ENCODE data around the gene PI4KA. TPM values are rescaled to one million over a fixed set of nuclear protein-coding genes. Genes with fewer than 3 reads are reported as not detected.
"Not testable (repeated sequence)": the region's sequence is repeated elsewhere in the genome, so short reads cannot be mapped to it uniquely, and the experiment has no call there.

PI4KA gene
- total RNA-seq, result 10 to 100 TPM; 64.1 to 66.6 (median 66.5) TPM

DNA sequence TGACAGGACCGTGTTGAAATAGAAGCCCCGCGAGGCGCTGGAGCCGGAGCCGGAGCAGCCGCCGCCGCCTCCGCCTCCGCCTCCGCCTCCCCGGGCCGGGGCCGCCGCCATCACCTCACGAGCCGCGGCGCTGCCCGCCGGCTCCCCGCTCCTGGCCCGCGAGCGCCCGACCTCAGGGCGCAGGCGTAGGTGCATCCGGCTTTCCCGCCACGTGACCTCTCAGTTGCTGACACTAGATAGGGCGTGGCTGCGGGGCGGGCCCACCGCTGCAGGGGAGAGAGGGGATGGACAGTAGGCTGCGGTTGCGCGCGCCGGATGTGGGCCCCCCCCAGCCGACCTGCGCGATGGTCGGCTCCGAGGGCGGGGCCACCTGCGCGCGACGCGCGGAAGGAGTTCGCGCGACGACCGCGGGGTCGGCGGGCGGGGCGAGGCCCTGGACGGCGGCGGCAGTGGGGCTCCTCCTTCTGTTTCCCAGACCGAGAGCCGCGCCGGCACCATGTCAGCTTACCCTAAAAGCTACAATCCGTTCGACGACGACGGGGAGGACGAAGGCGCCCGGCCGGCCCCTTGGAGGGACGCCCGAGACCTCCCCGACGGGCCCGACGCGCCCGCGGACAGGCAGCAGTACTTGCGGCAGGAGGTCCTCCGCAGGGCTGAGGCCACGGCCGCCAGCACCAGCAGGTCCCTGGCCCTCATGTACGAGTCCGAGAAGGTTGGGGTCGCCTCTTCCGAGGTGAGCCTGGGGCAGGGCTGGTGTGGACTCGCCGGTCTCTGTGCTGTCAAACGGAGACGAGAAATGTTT lies at the start of gene PI4KA, which contains the start of gene SNAP29:
Gene PI4KA (minus strand): TSS at position 197 of the 802 bp plus-strand sequence. CDS start 86 bp downstream, at position 111.
Gene SNAP29 (plus strand): TSS at position 393 of the 802 bp plus-strand sequence. CDS start 104 bp downstream, at position 497.
- peak; percentile 91 to 92 for ATAC-seq
- no peaks in the 10 kb centered on the region for H3K9me3 Mint-ChIP-seq
- peaks cover 5% of the 10 kb centered on the region for H3K36me3 Mint-ChIP-seq (ENCODE audit: insufficient read depth)
- H3K27me3 Mint-ChIP-seq (ENCODE audit: low read depth), result no peaks in the 10 kb centered on the region
- H3K4me1 Mint-ChIP-seq (ENCODE audit: low read depth), result peaks cover 51% of the 10 kb centered on the region
- H3K4me3 Mint-ChIP-seq, result peak within 1 kb of the TSS; percentile 91
- peak; percentile 96 for DNase-seq

- peaks cover 2% of the 10 kb centered on the region for H3K4me1 Mint-ChIP-seq (ENCODE audit: low read depth)
- H3K4me3 Mint-ChIP-seq, result no peak overlapping the region
- DNase-seq (no peak), ATAC-seq (no peak)
- H3K27me3 Mint-ChIP-seq (ENCODE audit: low read depth), result no peaks in the 10 kb centered on the region
- no peaks in the 10 kb centered on the region for H3K9me3 Mint-ChIP-seq
- no peaks in the 10 kb centered on the region for H3K36me3 Mint-ChIP-seq (ENCODE audit: insufficient read depth)
Observed at GRCh38 chr22:20906387-20906767, 47.8 kb upstream of the PI4KA start.

- no peak for DNase-seq
- H3K27me3 Mint-ChIP-seq (ENCODE audit: low read depth), result no peaks in the 10 kb centered on the region
- no peaks in the 10 kb centered on the region for H3K36me3 Mint-ChIP-seq (ENCODE audit: insufficient read depth)
- no peak for ATAC-seq
- H3K9me3 Mint-ChIP-seq, result no peaks in the 10 kb centered on the region
- H3K4me1 Mint-ChIP-seq (ENCODE audit: low read depth), result peaks cover 2% of the 10 kb centered on the region
- H3K4me3 Mint-ChIP-seq, result no peak overlapping the region
Observed at GRCh38 chr22:20905415-20906386, 47.1 kb upstream of the PI4KA start.

GRCh38 chr22:20904980-20905355 lies 46.4 kb upstream of the PI4KA start:
- H3K4me1 Mint-ChIP-seq (ENCODE audit: low read depth), result peaks cover 1% of the 10 kb centered on the region
- no peaks in the 10 kb centered on the region for H3K36me3 Mint-ChIP-seq (ENCODE audit: insufficient read depth)
- H3K9me3 Mint-ChIP-seq, result no peaks in the 10 kb centered on the region
- H3K27me3 Mint-ChIP-seq (ENCODE audit: low read depth), result no peaks in the 10 kb centered on the region
- no peak for DNase-seq
- no peak overlapping the region for H3K4me3 Mint-ChIP-seq
- ATAC-seq, result no peak

- DNase-seq (no peak), ATAC-seq (no peak)
- H3K4me3 Mint-ChIP-seq, result no peak overlapping the region
- no peaks in the 10 kb centered on the region for H3K9me3 Mint-ChIP-seq
- no peaks in the 10 kb centered on the region for H3K36me3 Mint-ChIP-seq (ENCODE audit: insufficient read depth)
- H3K27me3 Mint-ChIP-seq (ENCODE audit: low read depth), result no peaks in the 10 kb centered on the region
- H3K4me1 Mint-ChIP-seq (ENCODE audit: low read depth), result no peaks in the 10 kb centered on the region
Observed at GRCh38 chr22:20904008-20904979, 45.7 kb upstream of the PI4KA start.

DNA sequence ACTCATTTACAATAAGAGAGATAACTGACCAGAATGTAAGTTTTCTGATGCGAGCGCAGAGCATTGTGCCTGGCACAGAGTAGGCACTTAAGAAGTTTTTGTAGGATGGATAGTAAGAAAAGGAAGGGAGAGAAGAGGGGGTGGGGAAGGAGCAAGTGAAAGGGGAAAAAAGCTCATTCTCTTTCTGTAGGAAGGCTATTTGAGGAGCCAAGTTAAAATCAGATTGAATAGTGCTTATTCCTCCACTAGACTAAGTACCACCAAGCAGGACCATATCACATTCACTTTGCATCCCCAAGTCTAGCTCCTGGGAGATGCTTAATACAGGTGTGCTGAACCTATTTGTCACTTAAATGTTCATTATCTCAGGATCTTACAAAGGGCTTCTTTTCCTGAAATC lies 44.5 kb upstream of the PI4KA start:
- DNase-seq (no peak), ATAC-seq (no peak)
- Mint-ChIP-seq H3K9me3 (no peaks in the 10 kb centered on the region), H3K4me1 (ENCODE audit: low read depth) (no peaks in the 10 kb centered on the region), H3K36me3 (ENCODE audit: insufficient read depth) (no peaks in the 10 kb centered on the region), H3K4me3 (no peak overlapping the region), H3K27me3 (ENCODE audit: low read depth) (no peaks in the 10 kb centered on the region)

DNA sequence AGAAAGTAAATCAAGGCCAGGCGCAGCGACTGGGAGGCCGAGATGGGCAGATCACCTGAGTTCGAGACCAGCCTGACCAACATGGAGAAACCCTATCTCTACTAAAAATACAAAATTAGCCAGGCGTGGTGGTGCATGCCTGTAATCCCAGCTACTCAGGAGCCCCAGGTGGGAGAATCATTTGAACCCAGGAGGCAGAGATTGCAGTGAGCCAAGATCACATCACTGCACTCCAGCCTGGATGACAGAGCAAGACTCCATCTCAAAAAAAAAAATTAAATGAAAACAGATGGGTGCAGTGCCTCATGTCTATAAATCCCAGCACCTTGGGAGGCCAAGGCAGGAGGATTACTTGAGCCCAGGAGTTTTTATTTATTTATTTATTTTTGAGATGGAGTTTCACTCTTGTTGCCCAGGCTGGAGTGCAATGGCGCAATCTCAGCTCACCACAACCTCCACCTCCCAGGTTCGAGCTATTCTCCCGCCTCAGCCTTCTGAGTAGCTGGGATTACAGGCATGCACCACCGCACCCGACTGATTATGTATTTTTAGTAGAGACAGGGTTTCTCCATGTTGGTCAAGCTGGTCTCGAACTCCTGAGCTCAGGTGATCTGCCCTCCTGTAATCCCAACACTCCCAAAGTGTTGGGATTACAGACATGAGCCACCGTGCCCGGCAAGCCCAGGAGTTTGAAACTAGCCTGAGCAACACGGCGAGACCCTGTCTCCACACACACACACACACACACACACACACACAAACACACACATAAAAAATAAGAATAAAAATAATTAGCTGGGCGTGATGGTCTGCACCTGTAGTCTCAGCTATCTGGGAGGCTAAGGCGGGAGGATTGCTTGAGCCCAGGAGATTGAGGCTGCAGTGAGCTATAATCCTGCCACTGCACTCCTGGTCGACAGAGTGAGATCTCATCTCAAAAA lies 42.8 kb upstream of the PI4KA start:
- not testable (repeated sequence) for H3K4me1 Mint-ChIP-seq (ENCODE audit: low read depth); ATAC-seq; DNase-seq; H3K4me3 Mint-ChIP-seq; H3K36me3 Mint-ChIP-seq (ENCODE audit: insufficient read depth); H3K27me3 Mint-ChIP-seq (ENCODE audit: low read depth); H3K9me3 Mint-ChIP-seq

DNA sequence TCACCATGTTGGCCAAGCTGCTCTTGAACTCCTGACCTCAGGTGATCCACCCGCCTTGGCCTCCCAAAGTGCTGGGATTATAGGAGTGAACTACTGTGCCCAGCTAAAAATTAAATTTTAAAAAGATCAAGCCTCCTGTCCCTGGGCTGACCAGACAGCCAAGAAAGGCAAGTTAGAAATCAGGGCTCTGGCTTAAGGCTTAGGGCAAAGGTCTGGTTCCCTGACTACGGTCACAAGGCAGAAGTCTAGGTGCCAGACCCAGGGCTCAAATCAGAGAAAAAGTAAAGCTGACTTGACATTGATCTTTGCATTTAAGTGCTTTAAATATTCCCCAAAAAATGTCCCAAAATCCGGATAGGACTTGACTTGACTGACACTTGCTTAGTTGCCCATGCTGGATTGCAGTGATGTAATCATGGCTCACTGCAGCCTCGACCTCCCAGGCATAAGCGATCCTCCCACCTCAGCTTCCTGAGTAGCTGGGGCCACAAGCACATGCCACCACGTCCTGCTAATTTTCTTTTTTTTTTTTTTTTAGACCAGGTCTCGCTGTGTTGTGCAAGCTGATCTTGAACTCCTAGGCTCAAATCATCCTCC lies 41.3 kb upstream of the PI4KA start:
- no peaks in the 10 kb centered on the region for H3K9me3 Mint-ChIP-seq
- H3K36me3 Mint-ChIP-seq (ENCODE audit: insufficient read depth), result no peaks in the 10 kb centered on the region

DNA sequence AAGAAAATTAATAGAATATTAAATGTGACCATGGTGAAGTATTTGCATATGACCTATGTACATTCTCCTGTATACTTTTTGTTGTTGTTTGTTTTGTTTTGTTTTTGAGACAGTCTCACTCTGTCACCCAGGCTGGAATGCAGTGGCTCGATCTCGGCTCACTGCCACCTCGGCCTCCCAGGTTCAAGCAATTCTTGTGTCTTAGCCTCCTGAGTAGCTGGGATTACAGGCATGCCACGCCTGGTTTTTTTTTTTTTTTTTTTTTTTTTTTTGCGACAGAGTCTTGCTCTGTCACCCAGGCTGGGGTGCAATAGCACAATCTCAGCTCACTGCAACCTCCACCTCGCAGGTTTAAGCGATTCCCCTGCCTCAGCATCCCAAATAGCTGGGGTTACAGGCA lies 39.1 kb upstream of the PI4KA start:
- H3K36me3 Mint-ChIP-seq (ENCODE audit: insufficient read depth); H3K27me3 Mint-ChIP-seq (ENCODE audit: low read depth); H3K4me1 Mint-ChIP-seq (ENCODE audit: low read depth); H3K9me3 Mint-ChIP-seq; ATAC-seq; H3K4me3 Mint-ChIP-seq; DNase-seq: not testable (repeated sequence)

More for the DNA sequence above, 41.3 kb upstream of the PI4KA start:
- no peaks in the 10 kb centered on the region for H3K4me1 Mint-ChIP-seq (ENCODE audit: low read depth)
- no peak for DNase-seq
- peaks cover 3% of the 10 kb centered on the region for H3K27me3 Mint-ChIP-seq (ENCODE audit: low read depth)
- H3K4me3 Mint-ChIP-seq, result no peak overlapping the region
- no peak for ATAC-seq

DNA sequence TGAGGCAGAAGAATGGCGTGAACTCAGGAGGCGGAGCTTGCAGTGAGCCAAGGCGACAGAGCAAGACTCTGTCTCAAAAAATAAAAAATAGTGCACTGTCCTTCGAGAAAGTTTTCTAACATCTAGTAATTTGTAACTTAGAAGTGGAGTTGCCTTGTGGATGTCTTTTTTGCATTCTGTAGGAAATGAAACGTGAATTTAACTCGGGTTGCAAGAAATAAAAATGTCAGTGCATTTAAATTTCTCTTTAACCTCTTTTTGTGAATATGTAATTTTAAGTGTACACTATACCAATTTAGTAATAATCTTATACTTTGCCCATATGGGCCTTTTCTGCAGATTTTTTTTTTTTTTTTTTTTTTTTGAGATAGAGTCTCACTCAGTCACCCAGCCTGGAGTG lies 32.4 kb upstream of the PI4KA start:
- H3K4me3 Mint-ChIP-seq, result no peak overlapping the region
- H3K9me3 Mint-ChIP-seq, result no peaks in the 10 kb centered on the region
- H3K36me3 Mint-ChIP-seq (ENCODE audit: insufficient read depth), result peaks cover 16% of the 10 kb centered on the region
- ATAC-seq (no peak), DNase-seq (no peak)
- H3K4me1 Mint-ChIP-seq (ENCODE audit: low read depth), result no peaks in the 10 kb centered on the region
- H3K27me3 Mint-ChIP-seq (ENCODE audit: low read depth), result peaks cover 3% of the 10 kb centered on the region

DNA sequence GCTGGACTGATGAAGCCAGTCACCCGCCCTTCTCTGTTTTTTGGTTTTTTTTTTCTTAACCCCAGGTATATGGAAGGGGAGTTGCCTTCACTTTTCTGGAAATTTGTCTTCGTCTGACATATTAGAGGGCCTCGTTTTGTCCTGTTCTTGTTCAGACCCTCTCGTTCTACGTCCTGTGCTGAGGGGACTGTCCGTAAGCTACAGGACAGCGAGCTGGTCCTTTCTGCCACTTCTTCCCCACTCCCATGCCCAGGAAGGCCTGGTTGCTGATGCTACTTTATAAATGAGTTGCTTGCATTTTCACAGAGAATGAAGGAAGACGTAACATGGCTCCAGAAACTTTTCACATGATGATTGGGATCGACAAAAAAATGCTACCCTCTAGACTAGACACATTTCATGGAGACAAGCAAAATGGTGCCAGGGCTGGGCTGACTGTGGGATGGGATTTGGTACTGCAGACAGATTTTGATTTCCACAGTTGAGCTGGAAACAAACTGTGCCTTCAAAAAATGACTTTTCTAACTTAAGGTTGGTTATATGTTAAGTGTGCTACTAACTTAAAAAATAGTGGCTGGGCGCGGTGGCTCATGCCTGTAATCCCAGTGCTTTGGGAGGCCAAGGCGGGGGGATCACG lies 31.4 kb upstream of the PI4KA start:
- no peaks in the 10 kb centered on the region for H3K9me3 Mint-ChIP-seq
- H3K27me3 Mint-ChIP-seq (ENCODE audit: low read depth), result no peaks in the 10 kb centered on the region
- H3K4me1 Mint-ChIP-seq (ENCODE audit: low read depth), result no peaks in the 10 kb centered on the region
- ATAC-seq, result no peak
- DNase-seq, result no peak
- no peak overlapping the region for H3K4me3 Mint-ChIP-seq
- H3K36me3 Mint-ChIP-seq (ENCODE audit: insufficient read depth), result peaks cover 25% of the 10 kb centered on the region

DNA sequence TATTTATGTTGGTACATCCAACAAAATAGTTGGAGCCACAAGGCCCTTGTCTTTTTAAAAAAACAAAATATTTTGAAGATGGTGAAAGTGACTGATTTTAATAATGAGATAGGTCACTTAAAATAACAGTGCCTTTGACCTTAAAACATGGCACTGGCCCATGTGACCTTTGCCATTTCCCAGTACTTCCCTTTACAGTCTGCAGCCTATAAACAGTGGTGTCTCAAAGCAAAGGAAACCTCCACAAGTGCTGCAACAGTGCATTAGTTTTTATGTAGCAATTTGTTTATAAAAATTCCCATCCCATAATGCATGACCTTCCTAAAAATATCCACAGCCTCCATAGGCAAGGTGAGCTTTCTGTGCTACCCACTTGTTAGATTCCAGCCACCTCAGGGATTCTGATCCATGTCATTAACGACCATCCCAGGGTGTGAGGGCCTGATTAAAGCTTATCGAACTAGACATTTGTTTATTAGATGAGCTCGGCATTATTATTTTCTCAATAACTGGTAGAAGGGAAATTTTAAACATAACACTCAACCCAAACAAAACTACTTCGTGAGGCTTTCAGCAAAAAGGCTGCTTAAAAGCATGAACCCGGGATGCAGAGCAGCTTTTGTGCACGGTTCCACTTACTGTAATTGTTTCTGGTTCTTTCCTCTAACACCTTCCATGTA lies 30.6 kb upstream of the PI4KA start:
- Mint-ChIP-seq H3K4me1 (ENCODE audit: low read depth) (no peaks in the 10 kb centered on the region), H3K27me3 (ENCODE audit: low read depth) (no peaks in the 10 kb centered on the region), H3K4me3 (no peak overlapping the region), H3K9me3 (no peaks in the 10 kb centered on the region), H3K36me3 (ENCODE audit: insufficient read depth) (peaks cover 28% of the 10 kb centered on the region)
- DNase-seq (no peak), ATAC-seq (no peak)

Measured in activated T-cell treated with anti-CD3 and anti-CD28 coated beads, Interleukin-2, amount 50 U/mL, for 4 hours (primary cell).